ENCODE measurements around the gene CD84. TPM values are rescaled to one million over a fixed set of nuclear protein-coding genes. Genes with fewer than 3 reads are reported as not detected.
"Not testable (repeated sequence)": the region's sequence is repeated elsewhere in the genome, so short reads cannot be mapped to it uniquely, and the experiment has no call there.

The CD84 gene
- total RNA-seq, 1 donor from 2014 or later = 17.2 TPM

DNA sequence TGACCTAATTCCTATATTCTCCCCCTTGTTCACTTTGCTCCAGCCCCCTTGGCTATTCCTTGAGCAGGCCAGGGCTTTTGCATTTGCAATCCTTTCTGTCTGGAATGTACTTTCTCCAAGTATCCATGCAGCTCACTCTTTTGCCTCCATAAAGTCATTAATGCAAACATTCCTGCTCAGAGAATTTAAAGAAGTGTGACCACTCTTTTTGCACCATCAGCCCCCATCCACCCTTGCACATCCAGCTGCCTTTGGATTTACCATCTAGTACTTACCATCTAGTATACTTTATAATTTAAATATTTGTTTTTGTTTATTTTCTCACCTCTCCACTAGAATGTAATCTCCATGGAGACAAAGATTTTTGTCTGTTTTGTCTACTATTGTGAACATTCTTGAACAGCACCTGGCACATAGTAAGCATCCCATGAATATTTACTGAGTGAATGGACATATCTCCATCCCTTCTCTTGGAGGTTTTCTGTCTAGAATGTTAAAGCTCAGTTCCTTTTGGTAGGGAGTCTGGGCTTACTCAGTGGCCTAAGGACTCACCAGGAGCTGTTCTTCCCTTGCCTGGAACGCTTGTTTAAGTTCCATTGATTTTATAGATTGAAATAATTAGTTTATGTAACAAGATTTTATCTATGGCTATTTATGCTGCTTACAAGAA lies 78.8 kb downstream of the CD84 start:
- intact Hi-C loops (cut with micrococcal nuclease) = no loop called here
- Mint-ChIP-seq H3K36me3 (ENCODE audit: low read depth) (peaks cover 65% of the 10 kb centered on the region), H3K4me3 (no peak overlapping the region), H3K27ac (no peak overlapping the region), H3K9me3 (peaks cover 28% of the 10 kb centered on the region), H3K27me3 (ENCODE audit: insufficient read depth) (no peaks in the 10 kb centered on the region), H3K4me1 (ENCODE audit: low read depth) (peaks cover 36% of the 10 kb centered on the region)
- no peak for DNase-seq (ENCODE audit: low spot score)

DNA sequence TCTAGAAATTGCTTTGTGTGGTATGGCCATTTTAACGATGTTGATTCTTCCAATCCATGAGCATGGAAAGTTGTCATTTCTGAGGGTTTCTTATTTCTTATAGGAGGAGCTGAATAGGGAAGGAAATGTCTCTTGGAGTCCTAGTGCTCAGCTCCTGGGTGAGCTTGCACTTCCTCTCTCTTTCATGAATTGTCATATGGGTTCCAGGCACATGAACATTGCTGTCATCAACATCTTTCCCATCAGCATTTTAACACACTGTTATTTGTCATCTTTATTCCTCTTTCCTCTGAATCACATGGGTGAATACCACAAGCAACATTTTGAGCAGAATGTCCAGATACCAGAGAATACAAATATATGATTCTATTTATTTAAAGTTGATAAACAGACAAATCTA lies 79.7 kb downstream of the CD84 start:
- DNase-seq (ENCODE audit: low spot score) = no peak
- H3K4me3 Mint-ChIP-seq = no peak overlapping the region
- intact Hi-C loops (cut with micrococcal nuclease) = no loop called here
- no peaks in the 10 kb centered on the region for H3K27me3 Mint-ChIP-seq (ENCODE audit: insufficient read depth)
- no peak overlapping the region for H3K27ac Mint-ChIP-seq
- H3K4me1 Mint-ChIP-seq (ENCODE audit: low read depth) = peaks cover 37% of the 10 kb centered on the region
- peaks cover 67% of the 10 kb centered on the region for H3K36me3 Mint-ChIP-seq (ENCODE audit: low read depth)
- peaks cover 22% of the 10 kb centered on the region for H3K9me3 Mint-ChIP-seq

DNA sequence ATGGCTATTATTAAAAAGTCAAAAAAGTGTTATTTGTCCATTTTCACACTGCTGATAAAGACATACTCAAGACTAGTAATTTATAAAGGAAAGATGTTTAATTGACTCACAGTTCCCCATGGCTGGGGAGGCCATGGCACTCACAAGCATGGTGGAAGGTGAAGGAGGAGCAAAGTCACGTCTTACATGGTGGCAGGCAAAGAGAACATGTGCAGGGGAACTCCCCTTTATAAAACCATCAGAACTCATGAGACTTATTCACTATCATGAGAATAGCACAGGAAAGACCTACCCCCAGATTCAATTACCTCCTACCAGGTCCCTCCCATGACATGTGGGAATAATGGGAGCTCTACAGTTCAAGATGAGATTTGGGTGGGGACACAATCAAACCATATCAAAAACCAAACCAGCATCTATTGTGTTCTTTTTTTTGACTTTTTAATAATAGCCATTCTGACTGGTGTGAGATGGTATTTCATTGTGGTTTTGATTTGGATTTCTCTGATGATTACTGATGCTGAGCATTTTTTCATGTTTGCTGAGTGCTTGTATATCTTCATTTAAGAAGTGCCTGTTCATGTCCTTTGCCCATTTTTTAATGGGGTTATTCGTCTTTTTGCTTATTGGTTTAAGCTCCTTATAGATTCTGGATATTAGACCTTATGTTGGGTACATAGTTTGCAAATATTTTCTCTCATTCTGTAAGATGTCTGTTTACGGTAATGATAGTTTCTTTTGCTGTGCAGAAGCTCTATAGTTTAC lies 80.8 kb downstream of the CD84 start:
- DNase-seq (ENCODE audit: low spot score); H3K27ac Mint-ChIP-seq; H3K4me3 Mint-ChIP-seq; H3K27me3 Mint-ChIP-seq (ENCODE audit: insufficient read depth); intact Hi-C loops (cut with micrococcal nuclease): not testable (repeated sequence)
- Mint-ChIP-seq H3K9me3 (peaks cover 18% of the 10 kb centered on the region), H3K36me3 (ENCODE audit: low read depth) (peaks cover 67% of the 10 kb centered on the region), H3K4me1 (ENCODE audit: low read depth) (peaks cover 32% of the 10 kb centered on the region)

DNA sequence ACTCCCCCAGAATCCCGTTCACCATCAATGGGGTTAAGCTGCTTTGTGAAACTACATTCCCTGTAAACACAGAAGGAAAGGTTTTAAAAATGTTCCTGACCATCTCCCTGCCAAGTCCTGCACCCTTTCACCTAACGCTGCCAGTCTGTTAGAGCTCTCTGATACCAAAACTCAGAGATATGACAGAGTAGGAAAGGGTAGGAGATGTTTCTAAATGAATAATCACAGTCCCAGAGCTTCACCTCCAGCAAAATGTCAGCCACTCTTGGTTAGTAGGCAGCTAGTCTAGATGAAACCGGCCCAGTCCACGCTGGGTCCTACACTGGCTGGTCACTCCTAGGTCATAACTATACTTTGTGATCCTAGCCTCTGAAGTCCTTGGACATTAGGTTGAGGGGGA lies 83.0 kb downstream of the CD84 start:
- Mint-ChIP-seq H3K36me3 (ENCODE audit: low read depth) (peaks cover 51% of the 10 kb centered on the region), H3K27ac (no peak overlapping the region), H3K4me3 (no peak overlapping the region), H3K27me3 (ENCODE audit: insufficient read depth) (no peaks in the 10 kb centered on the region), H3K9me3 (peaks cover 18% of the 10 kb centered on the region), H3K4me1 (ENCODE audit: low read depth) (peaks cover 22% of the 10 kb centered on the region)
- no peak for DNase-seq (ENCODE audit: low spot score)
- intact Hi-C loops (cut with micrococcal nuclease) = loop anchor here (2.0 kb wide), 2 partner anchors 44 to 72 kb away; no protein-coding TSS in a partner anchor

DNA sequence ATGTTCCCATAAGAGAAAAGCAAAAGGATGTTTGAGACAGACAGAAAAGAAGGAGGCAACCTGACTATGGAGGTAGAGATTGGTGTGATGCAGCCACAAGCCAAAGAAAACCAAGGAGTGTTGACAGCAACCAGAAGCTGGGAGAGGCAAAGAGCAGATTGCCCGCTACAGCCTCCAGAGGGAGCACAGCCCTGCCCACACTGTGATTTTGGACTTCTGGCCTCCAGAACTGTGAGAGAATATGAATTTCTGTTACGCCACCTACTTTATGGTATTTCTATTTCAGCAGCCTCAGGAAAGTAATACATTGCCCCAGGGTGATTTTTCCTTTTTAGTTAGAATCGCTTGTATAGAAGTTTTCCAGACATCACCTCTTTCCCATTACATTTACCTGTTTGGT lies 84.7 kb downstream of the CD84 start:
- Mint-ChIP-seq H3K27ac (no peak overlapping the region), H3K27me3 (ENCODE audit: insufficient read depth) (no peaks in the 10 kb centered on the region), H3K4me1 (ENCODE audit: low read depth) (peaks cover 25% of the 10 kb centered on the region), H3K4me3 (no peak overlapping the region), H3K9me3 (peaks cover 16% of the 10 kb centered on the region), H3K36me3 (ENCODE audit: low read depth) (peaks cover 46% of the 10 kb centered on the region)
- DNase-seq (ENCODE audit: low spot score) = no peak
- intact Hi-C loops (cut with micrococcal nuclease) = no loop called here

DNA sequence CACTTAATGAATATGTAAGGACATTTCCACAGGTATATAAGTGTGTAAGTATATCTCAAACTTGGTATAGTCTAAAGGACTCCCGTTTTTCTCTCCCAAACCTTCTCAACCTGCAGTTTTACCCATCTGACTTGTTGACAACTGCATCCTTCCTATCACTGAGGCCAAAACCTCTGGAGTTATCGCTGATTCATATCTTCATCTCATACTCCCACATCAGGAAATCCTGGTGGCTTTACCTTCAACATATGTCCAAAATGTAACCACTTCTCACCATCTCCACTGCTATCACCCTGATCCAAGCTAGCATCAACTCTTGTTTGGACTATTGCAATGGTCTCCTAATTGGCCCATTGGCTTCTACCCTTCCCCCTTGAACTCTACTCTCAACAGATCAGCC lies 86.7 kb downstream of the CD84 start:
- H3K27ac Mint-ChIP-seq = no peak overlapping the region

DNA sequence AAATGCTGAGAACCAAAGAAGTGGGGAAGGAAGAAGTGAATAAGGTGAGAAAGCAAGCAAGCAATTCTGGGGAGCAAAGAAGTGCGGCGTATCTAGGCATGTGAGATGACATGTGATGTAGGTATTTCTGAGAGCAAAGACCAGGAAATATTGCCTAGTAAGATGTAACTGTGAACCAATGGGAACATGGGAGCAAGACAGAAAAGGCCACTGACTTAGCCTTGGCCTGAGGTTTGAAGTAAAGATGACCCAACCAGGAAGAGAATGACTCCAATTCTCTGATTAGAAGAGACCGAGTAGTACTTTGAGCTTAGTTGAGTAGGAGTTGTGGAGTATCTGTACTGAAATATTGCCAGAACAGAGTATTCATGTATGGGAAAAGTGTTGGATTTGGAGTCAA lies 87.3 kb downstream of the CD84 start:
- Mint-ChIP-seq H3K4me1 (ENCODE audit: low read depth) (peaks cover 35% of the 10 kb centered on the region), H3K9me3 (no peaks in the 10 kb centered on the region), H3K27ac (no peak overlapping the region), H3K27me3 (ENCODE audit: insufficient read depth) (no peaks in the 10 kb centered on the region), H3K4me3 (no peak overlapping the region), H3K36me3 (ENCODE audit: low read depth) (peaks cover 42% of the 10 kb centered on the region)
- intact Hi-C loops (cut with micrococcal nuclease) = no loop called here
- no peak for DNase-seq (ENCODE audit: low spot score)

More for the DNA sequence above, 86.7 kb downstream of the CD84 start:
- H3K27me3 Mint-ChIP-seq (ENCODE audit: insufficient read depth) = no peaks in the 10 kb centered on the region
- H3K4me3 Mint-ChIP-seq = no peak overlapping the region
- DNase-seq (ENCODE audit: low spot score) = no peak
- peaks cover 35% of the 10 kb centered on the region for H3K4me1 Mint-ChIP-seq (ENCODE audit: low read depth)
- intact Hi-C loops (cut with micrococcal nuclease) = loop anchor here (1.0 kb wide), 1 partner anchor 30 kb away; no protein-coding TSS in a partner anchor
- peaks cover 42% of the 10 kb centered on the region for H3K36me3 Mint-ChIP-seq (ENCODE audit: low read depth)
- H3K9me3 Mint-ChIP-seq = no peaks in the 10 kb centered on the region

Other genes with a start within 250 kb of the CD84 start
- gene COPA, start 236.2 kb downstream of the CD84 start, total RNA-seq = 123 and 126 TPM in 2 replicates
- 74.8 and 81.6 TPM in 2 replicates for gene NCSTN, start 236.1 kb downstream of the CD84 start, total RNA-seq
- 0.52 and 0.66 TPM in 2 replicates for gene NHLH1, start 212.4 kb downstream of the CD84 start, total RNA-seq
- not detected in 2 replicates for gene VANGL2, start 178.9 kb downstream of the CD84 start, total RNA-seq
- 46.8 and 50.1 TPM in 2 replicates for gene SLAMF6, start 56.2 kb downstream of the CD84 start, total RNA-seq
- gene SLAMF1, start 67.5 kb upstream of the CD84 start, total RNA-seq = 118 TPM in 2 replicates
- 219 and 222 TPM in 2 replicates for gene CD48, start 132.3 kb upstream of the CD84 start, total RNA-seq
- 43.7 and 53.6 TPM in 2 replicates for gene SLAMF7, start 159.8 kb upstream of the CD84 start, total RNA-seq
- 0.49 and 0.71 TPM in 2 replicates for gene LY9, start 216.7 kb upstream of the CD84 start, total RNA-seq

All from activated T-helper 1 cell treated with anti-CD3 and anti-CD28 coated beads, Interleukin-12 subunit alpha, Interleukin-12 subunit beta, Interleukin-2, Interleukin-4 antibody, amounts not matched to agents 30 ng/mL and 10 ng/mL and 1 ng/mL, durations not matched to agents 14 hours and 24 hours and 36 hours (primary cell).